ENCODE measurements around the gene FGFR4.

FGFR4 gene

GRCh38 chr5:177094224-177095087 is 7.7 kb downstream of the FGFR4 start:
- H2AFZ ChIP-seq (ENCODE audit: low read length) = no peak overlapping the region
- no peaks in the 10 kb centered on the region for H3K36me3 ChIP-seq (ENCODE audit: insufficient read depth, low read length)
- TF ChIP-seq CTCF (IDR thresholded peaks at IDR 0.05; ENCODE audit: low read length) (no peak), EZH2 (IDR thresholded peaks at IDR 0.05; ENCODE audit: borderline replicate concordance, low read length) (no peak)
- H3F3A ChIP-seq (ENCODE audit: insufficient read depth, low read length) = no peaks in the 10 kb centered on the region
- H3K9me3 ChIP-seq (ENCODE audit: low read length) = no peaks in the 10 kb centered on the region
- H4K20me1 ChIP-seq (ENCODE audit: insufficient read depth, low read length) = no peaks in the 10 kb centered on the region
- H3K27ac ChIP-seq (ENCODE audit: low read depth, low read length, poor library complexity, severe bottlenecking) = no peak overlapping the region
- no peak overlapping the region for H3K4me3 ChIP-seq (ENCODE audit: low read depth, low read length, poor library complexity, severe bottlenecking)
- H3K27me3 ChIP-seq (ENCODE audit: insufficient read depth, low read length) = peaks cover 10% of the 10 kb centered on the region; the same call in 1 of the 2 replicates
- no peak overlapping the region for H3K9ac ChIP-seq (ENCODE audit: low read length)
- H3K4me2 ChIP-seq (ENCODE audit: low read length) = no peak overlapping the region
- H3K79me2 ChIP-seq (ENCODE audit: insufficient read depth, low read length) = no peaks in the 10 kb centered on the region
- no peaks in the 10 kb centered on the region for H3K9me2 ChIP-seq (ENCODE audit: low read depth, low read length)
- no peaks in the 10 kb centered on the region for H3K4me1 ChIP-seq (ENCODE audit: insufficient read depth, low read length, severe bottlenecking)

GRCh38 chr5:177095088-177095669 is 8.5 kb downstream of the FGFR4 start:
- H3F3A ChIP-seq (ENCODE audit: insufficient read depth, low read length) = no peaks in the 10 kb centered on the region
- H3K4me1 ChIP-seq (ENCODE audit: insufficient read depth, low read length, severe bottlenecking) = no peaks in the 10 kb centered on the region
- H3K9ac ChIP-seq (ENCODE audit: low read length) = no peak overlapping the region
- H2AFZ ChIP-seq (ENCODE audit: low read length) = no peak overlapping the region
- TF ChIP-seq CTCF (IDR thresholded peaks at IDR 0.05; ENCODE audit: low read length) (no peak), EZH2 (IDR thresholded peaks at IDR 0.05; ENCODE audit: borderline replicate concordance, low read length) (no peak)
- no peaks in the 10 kb centered on the region for H3K36me3 ChIP-seq (ENCODE audit: insufficient read depth, low read length)
- H3K27ac ChIP-seq (ENCODE audit: low read depth, low read length, poor library complexity, severe bottlenecking) = no peak overlapping the region
- no peaks in the 10 kb centered on the region for H3K9me2 ChIP-seq (ENCODE audit: low read depth, low read length)
- no peaks in the 10 kb centered on the region for H4K20me1 ChIP-seq (ENCODE audit: insufficient read depth, low read length)
- no peak overlapping the region for H3K4me3 ChIP-seq (ENCODE audit: low read depth, low read length, poor library complexity, severe bottlenecking)
- no peak overlapping the region for H3K4me2 ChIP-seq (ENCODE audit: low read length)
- no peaks in the 10 kb centered on the region for H3K79me2 ChIP-seq (ENCODE audit: insufficient read depth, low read length)
- H3K27me3 ChIP-seq (ENCODE audit: insufficient read depth, low read length) = peaks cover 10% of the 10 kb centered on the region; the same call in 1 of the 2 replicates
- H3K9me3 ChIP-seq (ENCODE audit: low read length) = no peaks in the 10 kb centered on the region

GRCh38 chr5:177096162-177097015 is 9.7 kb downstream of the FGFR4 start:
- H3K4me3 ChIP-seq (ENCODE audit: low read depth, low read length, poor library complexity, severe bottlenecking) = no peak overlapping the region
- no peak overlapping the region for H2AFZ ChIP-seq (ENCODE audit: low read length)
- H3K9ac ChIP-seq (ENCODE audit: low read length) = no peak overlapping the region
- H3K4me1 ChIP-seq (ENCODE audit: insufficient read depth, low read length, severe bottlenecking) = no peaks in the 10 kb centered on the region
- no peak overlapping the region for H3K27ac ChIP-seq (ENCODE audit: low read depth, low read length, poor library complexity, severe bottlenecking)
- H4K20me1 ChIP-seq (ENCODE audit: insufficient read depth, low read length) = no peaks in the 10 kb centered on the region
- H3K36me3 ChIP-seq (ENCODE audit: insufficient read depth, low read length) = no peaks in the 10 kb centered on the region
- H3K4me2 ChIP-seq (ENCODE audit: low read length) = no peak overlapping the region
- no peaks in the 10 kb centered on the region for H3F3A ChIP-seq (ENCODE audit: insufficient read depth, low read length)
- H3K9me3 ChIP-seq (ENCODE audit: low read length) = no peaks in the 10 kb centered on the region
- no peak for TF ChIP-seq EZH2 (IDR thresholded peaks at IDR 0.05; ENCODE audit: borderline replicate concordance, low read length)
- no peak for TF ChIP-seq CTCF (IDR thresholded peaks at IDR 0.05; ENCODE audit: low read length)
- H3K27me3 ChIP-seq (ENCODE audit: insufficient read depth, low read length) = 0 out of 2 replicates have a peak, but pooled peaks cover 6% of the 10 kb centered on the region
- H3K79me2 ChIP-seq (ENCODE audit: insufficient read depth, low read length) = no peaks in the 10 kb centered on the region
- no peaks in the 10 kb centered on the region for H3K9me2 ChIP-seq (ENCODE audit: low read depth, low read length)
